GM23248 (cell line): ENCODE data around the gene CLCN6.

ENCODE experiments used
- EZH2 ChIP-seq: fragments of 200-600 bp; sonication (generic); IDR thresholded peaks from 2 replicates; pipeline ENCODE4 v1.6.1; 2018; ENCODE audit warnings: antibody characterized with exemption, mild to moderate bottlenecking; ENCODE audit not compliant: insufficient read depth, poor library complexity, severe bottlenecking
- EZH2phosphoT487 ChIP-seq: fragments of 200-600 bp; sonication (generic); IDR thresholded peaks from 2 replicates; pipeline ENCODE4 v1.6.1; 2018; ENCODE audit warnings: antibody characterized with exemption, moderate library complexity, mild to moderate bottlenecking, low read depth; ENCODE audit not compliant: insufficient read depth

- no peak for TF ChIP-seq EZH2
- TF ChIP-seq EZH2phosphoT487 = no peak
These were observed 81.1 kb downstream of the CLCN6 start for GRCh38 chr1:11886986-11887665.
